IPS-NIHi7 (cell line): ENCODE data around the gene FAM221B.

Experiments
- DNase-seq: peaks from one replicate; pipeline ENCODE4 v3.0.0; 2012; ENCODE audit warnings: mixed read lengths; ENCODE audit errors: extremely low spot score

FAM221B gene

GRCh38 chr9:35792024-35792813 lies 36.3 kb downstream of the FAM221B start:
- DNase-seq = no peak

GRCh38 chr9:35791297-35791921 lies 37.1 kb downstream of the FAM221B start, which contains the start of gene NPR2:
Gene NPR2, plus strand, starts transcription at chr9:35791591. Its CDS starts 818 bp downstream, at chr9:35792409.
- peak; percentile 68 for DNase-seq

DNA sequence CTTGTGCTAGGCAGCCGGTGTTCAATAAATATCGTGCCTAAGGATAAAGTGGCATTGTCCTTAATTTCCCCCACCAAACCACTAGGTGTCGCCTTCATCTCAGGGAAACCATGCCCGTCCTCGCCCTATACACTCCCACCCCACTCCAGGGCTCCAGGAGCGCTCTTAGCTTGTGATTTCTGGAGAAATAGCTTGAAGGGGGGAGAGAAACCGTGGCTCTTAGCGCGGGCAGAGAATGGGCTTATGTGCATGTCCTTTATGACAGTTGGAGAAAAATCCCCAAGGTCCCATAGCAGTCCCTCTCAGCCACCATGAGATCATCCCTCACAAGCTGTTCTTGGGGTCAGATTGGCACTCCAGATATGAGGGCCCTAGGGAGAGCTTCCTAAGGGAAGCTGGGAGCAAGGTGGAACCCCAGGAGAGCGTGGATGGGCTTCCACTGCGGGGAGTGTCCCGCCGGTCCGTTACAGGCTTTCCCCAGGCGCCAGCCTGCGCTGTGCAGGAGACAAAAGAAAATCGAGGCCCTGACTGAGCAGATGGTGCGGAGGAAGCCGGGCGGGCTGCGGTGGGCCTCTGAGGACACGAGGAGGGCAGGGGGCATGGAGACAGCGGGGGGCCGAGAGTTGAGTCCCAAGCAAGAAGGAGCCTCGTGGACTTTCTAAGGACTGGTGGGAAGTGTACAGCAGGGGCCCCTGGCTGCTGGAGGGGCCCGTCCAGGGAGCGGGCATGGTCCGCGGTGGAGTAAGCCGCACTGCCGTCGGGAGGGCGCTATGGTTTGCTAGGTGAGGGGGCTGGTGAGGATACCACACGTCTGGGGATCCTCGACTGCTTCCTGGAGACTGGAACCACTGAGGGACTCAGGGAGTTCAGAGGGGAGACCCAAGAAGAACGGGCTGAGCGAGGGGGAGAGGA lies 37.9 kb downstream of the FAM221B start:
- peak; percentile 90 for DNase-seq

GRCh38 chr9:35790025-35790384 lies 38.5 kb downstream of the FAM221B start:
- DNase-seq = no peak

DNA sequence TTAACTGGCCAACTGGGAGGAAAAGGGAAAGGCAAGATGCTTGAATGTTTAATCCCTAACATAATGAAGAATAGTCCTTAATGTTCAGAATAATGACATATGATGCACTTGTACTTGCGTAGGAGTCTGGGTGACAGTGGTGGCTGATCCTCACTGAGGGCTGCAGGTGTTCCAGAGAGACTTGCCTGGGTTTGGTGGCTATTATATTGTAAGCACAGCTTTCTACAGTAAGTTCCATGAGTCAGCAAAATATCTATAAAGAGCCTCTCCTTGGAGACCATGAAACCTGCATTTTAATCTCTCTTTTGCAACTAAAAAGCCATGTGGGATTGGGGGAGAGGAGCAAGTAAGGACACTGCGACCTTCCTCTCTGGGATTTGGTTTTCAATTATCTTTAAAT lies 39.0 kb downstream of the FAM221B start:
- no peak for DNase-seq

- no peak for DNase-seq
Measured at GRCh38 chr9:35783418-35783817, 45.1 kb downstream of the FAM221B start.

DNA sequence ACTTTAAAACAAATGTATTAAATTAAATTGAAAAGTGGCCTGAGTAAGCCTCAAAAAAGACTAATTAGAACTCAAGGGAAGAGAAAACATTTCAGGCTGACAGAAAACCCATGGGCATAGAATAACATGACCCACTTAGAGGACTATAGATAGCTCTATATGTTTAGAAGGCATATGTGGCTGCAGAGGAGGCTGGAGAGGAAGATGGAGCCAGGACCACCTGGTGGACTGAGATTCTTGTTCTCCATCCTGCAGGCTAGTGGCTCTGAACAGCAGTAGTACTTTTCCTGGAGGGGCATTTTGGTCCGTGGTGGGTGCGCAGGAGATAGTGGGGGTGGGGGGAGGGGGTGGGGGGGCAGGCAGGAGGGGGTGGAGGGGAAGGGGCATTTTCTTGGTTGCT lies 47.5 kb downstream of the FAM221B start:
- no peak for DNase-seq

- DNase-seq = no peak
Measured at GRCh38 chr9:35778496-35778895, 50.0 kb downstream of the FAM221B start.

DNA sequence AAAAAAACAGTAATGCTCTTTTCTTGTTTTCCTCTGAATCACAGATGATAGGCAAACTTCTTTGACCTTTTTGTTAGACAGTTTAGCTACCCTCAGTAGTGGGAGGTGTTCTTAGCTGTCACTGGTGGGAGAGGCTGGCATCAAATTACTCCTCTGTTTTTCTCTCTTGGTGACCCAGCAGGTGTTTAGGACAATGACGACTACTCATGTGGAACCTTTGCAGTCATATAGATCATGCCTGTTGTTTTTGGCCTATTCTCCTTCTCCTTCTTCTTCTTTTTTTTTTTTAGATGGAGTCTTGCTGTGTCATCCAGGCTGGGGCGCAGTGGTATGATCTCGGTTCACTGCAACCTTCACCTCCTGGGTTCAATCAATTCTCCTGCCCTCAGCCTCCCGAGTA lies 52.5 kb downstream of the FAM221B start:
- no peak for DNase-seq

- peak; percentile 20 for DNase-seq
Measured at GRCh38 chr9:35774907-35775635, 53.5 kb downstream of the FAM221B start.

DNA sequence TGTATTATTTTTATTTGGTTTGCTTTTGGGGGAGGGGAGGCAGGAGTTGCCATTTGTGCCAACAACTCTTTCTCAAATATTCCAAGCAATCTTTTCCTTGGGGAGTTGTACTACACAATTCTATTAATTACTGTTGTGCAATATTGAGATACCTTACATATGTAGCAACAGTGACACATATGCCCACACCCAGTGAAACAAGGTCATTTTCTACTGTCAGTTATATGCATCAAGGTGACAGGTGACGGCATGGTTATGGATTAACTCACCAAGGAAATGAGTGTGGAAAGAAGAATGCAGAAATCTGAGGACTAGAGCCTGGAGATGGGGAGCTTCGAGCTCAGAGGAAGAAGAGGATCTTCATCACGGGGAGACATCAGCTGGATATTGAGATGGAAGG lies 56.6 kb downstream of the FAM221B start:
- DNase-seq = no peak

DNA sequence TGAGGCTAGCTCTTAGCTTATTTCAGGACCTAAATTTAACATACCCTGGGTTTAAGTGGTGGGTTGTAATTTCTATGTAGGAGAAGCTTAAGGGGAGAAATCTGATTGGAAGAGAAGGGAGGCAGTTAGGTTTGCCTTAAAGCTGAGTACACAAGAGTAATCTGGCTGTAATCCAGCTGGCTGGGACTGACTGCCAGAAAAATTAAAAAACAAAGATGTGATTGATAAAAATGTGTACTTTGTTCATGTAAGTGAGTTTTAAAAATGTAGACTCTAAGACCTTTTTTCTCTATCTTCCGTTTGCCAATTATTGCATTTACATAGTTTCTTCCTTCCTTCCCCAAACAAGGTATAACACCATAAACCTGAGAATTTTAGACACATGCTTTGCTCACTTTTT lies 57.0 kb downstream of the FAM221B start:
- no peak for DNase-seq

GRCh38 chr9:35771075-35771433 lies 57.5 kb downstream of the FAM221B start:
- no peak for DNase-seq

DNA sequence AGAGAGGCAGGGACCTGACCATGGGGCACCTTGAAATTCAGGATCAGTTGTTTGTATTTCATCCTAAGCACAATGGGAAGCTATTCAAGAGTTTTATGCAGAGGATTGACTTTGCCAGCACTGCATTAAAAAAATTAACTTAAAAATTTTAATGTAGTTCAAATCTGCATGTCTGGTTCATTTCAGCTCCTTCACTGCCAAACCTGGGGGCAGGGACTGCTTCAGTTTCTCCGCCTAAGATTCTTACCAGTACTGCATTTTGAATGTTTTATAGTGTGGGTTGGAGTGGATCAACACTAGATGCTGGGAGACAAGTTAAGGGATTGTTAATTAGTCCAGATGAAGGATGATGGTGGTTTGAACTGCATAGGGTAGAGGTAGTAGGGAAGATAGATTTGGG lies 58.8 kb downstream of the FAM221B start:
- no peak for DNase-seq

DNA sequence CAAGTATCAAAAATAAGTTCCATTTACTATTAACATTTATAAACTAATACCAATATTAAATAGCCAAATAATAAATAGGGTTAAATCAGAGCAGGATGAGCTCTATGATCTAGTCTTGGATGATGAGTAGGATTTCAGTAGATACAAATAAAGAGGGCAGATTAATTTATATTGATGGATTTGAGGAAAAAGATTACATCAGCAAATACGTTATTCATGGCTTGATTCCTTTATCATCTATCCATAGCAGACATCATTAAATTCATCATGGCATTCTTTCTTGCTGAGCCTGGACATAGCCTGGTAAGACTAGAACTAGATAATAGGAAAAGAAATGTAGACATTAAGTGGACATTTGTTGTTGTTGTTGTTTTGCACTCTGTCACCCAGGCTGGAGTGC lies 61.1 kb downstream of the FAM221B start:
- DNase-seq = no peak

- no peak for DNase-seq
Measured at GRCh38 chr9:35766997-35767396, 61.5 kb downstream of the FAM221B start.
